Heart left ventricle (tissue), 13 donors: ENCODE results near the gene PRG2.

Experiments used
- POLR2A ChIP-seq, 2 donors: fragments of 450-650 bp; IDR thresholded peaks; one replicate each; pipeline ENCODE4 v1.6.1; 2017; ENCODE audit warnings: antibody characterized with exemption in 2 of 2, mild to moderate bottlenecking in 2 of 2, moderate library complexity in 2 of 2
- TF ChIP-seq, protein P1 (sequence below), 12 donors: fragments of 200-600 bp; sonication (generic) in 4 of 12; IDR thresholded peaks; one replicate each; pipeline versions ENCODE4 v1.5.0 to v1.8.0; 2018 to 2022; ENCODE audit warnings: antibody characterized with exemption in 12 of 12, mild to moderate bottlenecking in 5 of 12
- donor health status: ischemic (EF 13 %, LVEDD 7.1; RV severe dilation, severe dysfunction).
- donor health status: DM: no; HTN: yes; CAD: no.
- donor health status: DM: no; HTN: no; CAD: no.
- donor health status: ischemic (EF 25% LVEDD 6.9; RV normal size, moderate dysfunction).
- donor health status: ischemic (EF 25% LVEDD 5.7; RV mildly dilated, moderate dysfunction).
- donor health status: ischemic (EF 35%, LVEDD 5.7; RV mildly dilated, moderate dysfunction).
- donor health status: nonischemic (EF 11% LVEDD 7.7; RV severe dilation, severe dysfunction).
- donor health status: DM: yes; HTN: yes; CAD: no.
- donor health status: PGD.
- donor health status: ischemic (EF 29% LVEDD 5.4; RV normal size, mild dysfunction).
- donor health status: nonischemic (EF 23%, LVEDD 6.1; RV moderate dilation, normal function).

DNA sequence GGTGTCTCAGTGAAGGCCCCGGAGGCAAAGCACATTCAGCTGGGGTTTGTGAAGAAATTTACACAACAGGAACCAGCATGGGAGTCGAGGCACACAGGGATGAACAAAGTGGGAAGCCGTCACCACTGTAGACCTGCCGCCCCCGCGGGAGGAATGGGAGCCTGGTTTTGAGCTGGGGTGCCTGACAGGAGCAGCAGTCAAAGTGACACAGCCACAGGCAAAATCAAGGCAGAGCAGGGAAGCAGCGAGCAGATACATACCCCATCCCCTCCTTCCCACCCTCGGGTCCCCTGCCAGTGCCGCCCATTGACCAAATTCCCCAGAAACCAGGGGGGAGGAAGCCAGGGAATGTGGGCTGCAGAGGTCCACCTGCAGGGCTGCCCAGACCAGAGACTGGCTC is 31.5 kb downstream of the PRG2 start:
- TF ChIP-seq POLR2A (IDR thresholded peaks at IDR 0.05) = no peak
- TF ChIP-seq, protein P1, sequence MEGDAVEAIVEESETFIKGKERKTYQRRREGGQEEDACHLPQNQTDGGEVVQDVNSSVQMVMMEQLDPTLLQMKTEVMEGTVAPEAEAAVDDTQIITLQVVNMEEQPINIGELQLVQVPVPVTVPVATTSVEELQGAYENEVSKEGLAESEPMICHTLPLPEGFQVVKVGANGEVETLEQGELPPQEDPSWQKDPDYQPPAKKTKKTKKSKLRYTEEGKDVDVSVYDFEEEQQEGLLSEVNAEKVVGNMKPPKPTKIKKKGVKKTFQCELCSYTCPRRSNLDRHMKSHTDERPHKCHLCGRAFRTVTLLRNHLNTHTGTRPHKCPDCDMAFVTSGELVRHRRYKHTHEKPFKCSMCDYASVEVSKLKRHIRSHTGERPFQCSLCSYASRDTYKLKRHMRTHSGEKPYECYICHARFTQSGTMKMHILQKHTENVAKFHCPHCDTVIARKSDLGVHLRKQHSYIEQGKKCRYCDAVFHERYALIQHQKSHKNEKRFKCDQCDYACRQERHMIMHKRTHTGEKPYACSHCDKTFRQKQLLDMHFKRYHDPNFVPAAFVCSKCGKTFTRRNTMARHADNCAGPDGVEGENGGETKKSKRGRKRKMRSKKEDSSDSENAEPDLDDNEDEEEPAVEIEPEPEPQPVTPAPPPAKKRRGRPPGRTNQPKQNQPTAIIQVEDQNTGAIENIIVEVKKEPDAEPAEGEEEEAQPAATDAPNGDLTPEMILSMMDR (IDR thresholded peaks at IDR 0.05) = no peak
